HepG2 (cell line): ENCODE results near the gene OTC. TPM values are rescaled to one million over a fixed set of nuclear protein-coding genes. Genes with fewer than 3 reads are reported as not detected.

Experiments
- ATAD3A ChIP-seq: sonication (generic); formaldehyde crosslinking; IDR thresholded peaks from 2 replicates; pipeline ENCODE4 v1.4.0; 2020; ENCODE audit warnings: missing genetic modification reagents
- CBFB ChIP-seq: sonication (generic); formaldehyde crosslinking; IDR thresholded peaks from 2 replicates; pipeline ENCODE4 v1.4.0; 2020; ENCODE audit warnings: missing genetic modification reagents
- CBX5 ChIP-seq: sonication (generic); formaldehyde crosslinking; IDR thresholded peaks from 2 replicates; pipeline ENCODE4 v1.4.0; 2020; ENCODE audit warnings: missing genetic modification reagents, borderline replicate concordance
- FOXK1 ChIP-seq: sonication (generic); formaldehyde crosslinking; IDR thresholded peaks from 2 replicates; pipeline ENCODE4 v1.4.0; 2020; ENCODE audit warnings: low read depth, missing genetic modification reagents, borderline replicate concordance
- KLF16 ChIP-seq, 2 experiments: sonication (generic) in 1 of 2; formaldehyde crosslinking in 1 of 2; IDR thresholded peaks; 2 replicates each; pipeline versions ENCODE4 v1.6.1 to v1.8.0; 2016 to 2023; ENCODE audit warnings: missing genetic modification reagents in 2 of 2, missing compliant biosample characterization in 1 of 2
- KLF9 ChIP-seq: IDR thresholded peaks from 2 replicates; pipeline ENCODE4 v1.6.1; 2016; ENCODE audit warnings: low read depth
- MAF1 ChIP-seq: sonication (generic); formaldehyde crosslinking; IDR thresholded peaks from 2 replicates; pipeline ENCODE4 v1.5.0; 2020; ENCODE audit warnings: missing genetic modification reagents, borderline replicate concordance
- MEIS1 ChIP-seq: sonication (generic); formaldehyde crosslinking; IDR thresholded peaks from 2 replicates; pipeline ENCODE4 v1.9.0; 2021; ENCODE audit warnings: mild to moderate bottlenecking, missing genetic modification reagents, moderate library complexity, borderline replicate concordance
- SRSF4 ChIP-seq: fragments of 200-400 bp; formaldehyde crosslinking; IDR thresholded peaks from one replicate; pipeline ENCODE4 v1.6.1; 2018; ENCODE audit warnings: mild to moderate bottlenecking, low read depth, low read length, moderate library complexity; ENCODE audit not compliant: poor library complexity, severe bottlenecking
- ZBTB26 ChIP-seq: IDR thresholded peaks from 2 replicates; pipeline ENCODE4 v1.6.1; 2016; ENCODE audit warnings: missing compliant biosample characterization, missing genetic modification reagents, borderline replicate concordance
- ZBTB7B ChIP-seq: sonication (generic); formaldehyde crosslinking; IDR thresholded peaks from 2 replicates; pipeline ENCODE4 v1.4.0; 2020; ENCODE audit warnings: missing genetic modification reagents
- ZNF142 ChIP-seq: sonication (generic); formaldehyde crosslinking; IDR thresholded peaks from 2 replicates; pipeline ENCODE4 v1.4.0; 2020; ENCODE audit warnings: missing genetic modification reagents
- ZNF17 ChIP-seq: sonication (generic); formaldehyde crosslinking; IDR thresholded peaks from 2 replicates; pipeline ENCODE4 v1.5.0; 2020; ENCODE audit warnings: mild to moderate bottlenecking, missing genetic modification reagents
- ZNF800 ChIP-seq: sonication (generic); formaldehyde crosslinking; IDR thresholded peaks from 2 replicates; pipeline ENCODE4 v1.4.0; 2020; ENCODE audit warnings: missing genetic modification reagents
- ZNF83 ChIP-seq: sonication (generic); formaldehyde crosslinking; IDR thresholded peaks from 2 replicates; pipeline ENCODE4 v1.4.0; 2020; ENCODE audit warnings: missing genetic modification reagents, mild to moderate bottlenecking, borderline replicate concordance
- ZSCAN31 ChIP-seq: sonication (generic); formaldehyde crosslinking; IDR thresholded peaks from 2 replicates; pipeline ENCODE4 v1.5.0; 2020; ENCODE audit warnings: low read depth, mild to moderate bottlenecking, missing genetic modification reagents
- polyA plus RNA-seq, 8 experiments: library from polyadenylated mRNA; depleted of rRNA in 3 of 8; stranded (reverse) in 7 of 8; unstranded in 1 of 8; fragments of >200 nt; fragmentation: Illumina TruSeq in 4 of 8; extraction: Trizol in 4 of 8; gene quantifications; 2 replicates each; pipeline versions ENCODE4 v1.2.1 to v1.2.3, GENCODE V29; 2011 to 2016; ENCODE audit warnings: low read depth in 4 of 8, missing spikeins in 1 of 8, mixed read lengths in 1 of 8; ENCODE audit not compliant: insufficient read depth in 1 of 8
- total RNA-seq, 5 experiments: library from RNA; depleted of rRNA; stranded (reverse); fragments of >200 nt; fragmentation: Illumina TruSeq; extraction: Trizol; gene quantifications; 2 replicates each; pipeline ENCODE4 v1.2.3, GENCODE V29; 2016; ENCODE audit warnings: low read depth in 1 of 5
- TF ChIP-seq, protein P1 (sequence below): sonication (generic); formaldehyde crosslinking; conservative IDR thresholded peaks from 2 replicates; pipeline ENCODE4 v1.4.0; 2020; ENCODE audit warnings: missing genetic modification reagents

OTC gene
- total and polyA plus RNA-seq, 2 of the 13 experiments (the other 11 are each of a cell fraction or from before 2014, with no cell fraction given): 0.04 to 1.8 TPM

- TF ChIP-seq ZNF800 (CRISPR knock-in tag) (no peak), ATAD3A (no peak), CBFB (CRISPR knock-in tag) (no peak), KLF16 (CRISPR knock-in tag; IDR thresholded peaks at IDR 0.05) (peak in 1 of 2 experiments; percentile 27; a peak in 1 of 4 replicates), ZNF142 (CRISPR knock-in tag) (no peak), ZSCAN31 (CRISPR knock-in tag) (no peak), SRSF4 (no peak), ZBTB26 (CRISPR knock-in tag) (no peak), ZNF83 (CRISPR knock-in tag) (no peak), KLF9 (no peak), CBX5 (CRISPR knock-in tag) (no peak), MAF1 (CRISPR knock-in tag) (0 out of 2 replicates have a peak, but pooled peaks have one; percentile 46), MEIS1 (CRISPR knock-in tag) (peak; percentile 28; the same call in 1 of the 2 replicates), ZBTB7B (CRISPR knock-in tag) (peak; percentile 28; the same call in 1 of the 2 replicates), ZNF17 (CRISPR knock-in tag) (no peak), FOXK1 (peak; percentile 82; the same call in 1 of the 2 replicates)
- TF ChIP-seq, protein P1, sequence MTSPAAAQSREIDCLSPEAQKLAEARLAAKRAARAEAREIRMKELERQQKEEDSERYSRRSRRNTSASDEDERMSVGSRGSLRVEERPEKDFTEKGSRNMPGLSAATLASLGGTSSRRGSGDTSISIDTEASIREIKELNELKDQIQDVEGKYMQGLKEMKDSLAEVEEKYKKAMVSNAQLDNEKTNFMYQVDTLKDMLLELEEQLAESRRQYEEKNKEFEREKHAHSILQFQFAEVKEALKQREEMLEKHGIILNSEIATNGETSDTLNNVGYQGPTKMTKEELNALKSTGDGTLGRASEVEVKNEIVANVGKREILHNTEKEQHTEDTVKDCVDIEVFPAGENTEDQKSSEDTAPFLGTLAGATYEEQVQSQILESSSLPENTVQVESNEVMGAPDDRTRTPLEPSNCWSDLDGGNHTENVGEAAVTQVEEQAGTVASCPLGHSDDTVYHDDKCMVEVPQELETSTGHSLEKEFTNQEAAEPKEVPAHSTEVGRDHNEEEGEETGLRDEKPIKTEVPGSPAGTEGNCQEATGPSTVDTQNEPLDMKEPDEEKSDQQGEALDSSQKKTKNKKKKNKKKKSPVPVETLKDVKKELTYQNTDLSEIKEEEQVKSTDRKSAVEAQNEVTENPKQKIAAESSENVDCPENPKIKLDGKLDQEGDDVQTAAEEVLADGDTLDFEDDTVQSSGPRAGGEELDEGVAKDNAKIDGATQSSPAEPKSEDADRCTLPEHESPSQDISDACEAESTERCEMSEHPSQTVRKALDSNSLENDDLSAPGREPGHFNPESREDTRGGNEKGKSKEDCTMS (CRISPR knock-in tag): no peak
These were observed 25.2 kb upstream of the OTC start, which contains the start of gene RPGR (continued) for GRCh38 chrX:38327007-38327774.
